ENCODE data around the gene HDAC4.

HDAC4 gene

GRCh38 chr2:239331560-239331959, 69.3 kb downstream of the HDAC4 start:
- no peaks in the 10 kb centered on the region for H3K9me3 ChIP-seq (ENCODE audit: insufficient read depth, low read depth, low read length)
- H3K27me3 ChIP-seq (ENCODE audit: insufficient read depth, low read length), result no peaks in the 10 kb centered on the region
- H3K4me1 ChIP-seq (ENCODE audit: insufficient read depth, low read length), result no peaks in the 10 kb centered on the region
- H3K4me3 ChIP-seq (ENCODE audit: low read length), result no peak overlapping the region
- no peaks in the 10 kb centered on the region for H3K36me3 ChIP-seq (ENCODE audit: insufficient read depth, low read depth, low read length)
- no peak overlapping the region for H3K9ac ChIP-seq (ENCODE audit: low read depth, low read length)
- no peak overlapping the region for H3K27ac ChIP-seq (ENCODE audit: low read length)

- no peaks in the 10 kb centered on the region for H3K27me3 ChIP-seq (ENCODE audit: insufficient read depth, low read length)
- no peak overlapping the region for H3K4me3 ChIP-seq (ENCODE audit: low read length)
- H3K36me3 ChIP-seq (ENCODE audit: insufficient read depth, low read depth, low read length), result no peaks in the 10 kb centered on the region
- no peaks in the 10 kb centered on the region for H3K4me1 ChIP-seq (ENCODE audit: insufficient read depth, low read length)
- H3K27ac ChIP-seq (ENCODE audit: low read length), result no peak overlapping the region
- no peak overlapping the region for H3K9ac ChIP-seq (ENCODE audit: low read depth, low read length)
- no peaks in the 10 kb centered on the region for H3K9me3 ChIP-seq (ENCODE audit: insufficient read depth, low read depth, low read length)
Measured at GRCh38 chr2:239330836-239331235, 70.0 kb downstream of the HDAC4 start.

- Histone ChIP-seq H3K27me3 (ENCODE audit: insufficient read depth, low read length) (no peaks in the 10 kb centered on the region), H3K9me3 (ENCODE audit: insufficient read depth, low read depth, low read length) (no peaks in the 10 kb centered on the region), H3K9ac (ENCODE audit: low read depth, low read length) (no peak overlapping the region; the same call in 1 of the 2 replicates), H3K27ac (ENCODE audit: low read length) (no peak overlapping the region), H3K36me3 (ENCODE audit: insufficient read depth, low read depth, low read length) (peaks cover 4% of the 10 kb centered on the region; the same call in 1 of the 2 replicates), H3K4me1 (ENCODE audit: insufficient read depth, low read length) (no peaks in the 10 kb centered on the region), H3K4me3 (ENCODE audit: low read length) (no peak overlapping the region)
Measured at GRCh38 chr2:239329972-239330572, 70.7 kb downstream of the HDAC4 start.

- no peaks in the 10 kb centered on the region for H3K9me3 ChIP-seq (ENCODE audit: insufficient read depth, low read depth, low read length)
- H3K4me3 ChIP-seq (ENCODE audit: low read length), result no peak overlapping the region
- no peak overlapping the region for H3K27ac ChIP-seq (ENCODE audit: low read length)
- peaks cover 6% of the 10 kb centered on the region; the same call in 1 of the 2 replicates for H3K36me3 ChIP-seq (ENCODE audit: insufficient read depth, low read depth, low read length)
- H3K9ac ChIP-seq (ENCODE audit: low read depth, low read length), result no peak overlapping the region
- H3K4me1 ChIP-seq (ENCODE audit: insufficient read depth, low read length), result no peaks in the 10 kb centered on the region
- H3K27me3 ChIP-seq (ENCODE audit: insufficient read depth, low read length), result no peaks in the 10 kb centered on the region
Measured at GRCh38 chr2:239329284-239329971, 71.4 kb downstream of the HDAC4 start.

- Histone ChIP-seq H3K27me3 (ENCODE audit: insufficient read depth, low read length) (no peaks in the 10 kb centered on the region), H3K27ac (ENCODE audit: low read length) (no peak overlapping the region), H3K4me3 (ENCODE audit: low read length) (no peak overlapping the region), H3K36me3 (ENCODE audit: insufficient read depth, low read depth, low read length) (peaks cover 6% of the 10 kb centered on the region; the same call in 1 of the 2 replicates), H3K9me3 (ENCODE audit: insufficient read depth, low read depth, low read length) (no peaks in the 10 kb centered on the region), H3K9ac (ENCODE audit: low read depth, low read length) (no peak overlapping the region), H3K4me1 (ENCODE audit: insufficient read depth, low read length) (no peaks in the 10 kb centered on the region)
Measured at GRCh38 chr2:239328351-239329191, 72.2 kb downstream of the HDAC4 start.

- H3K4me1 ChIP-seq (ENCODE audit: insufficient read depth, low read length), result no peaks in the 10 kb centered on the region
- no peak overlapping the region for H3K27ac ChIP-seq (ENCODE audit: low read length)
- H3K4me3 ChIP-seq (ENCODE audit: low read length), result no peak overlapping the region
Measured at GRCh38 chr2:239327536-239328350, 73.1 kb downstream of the HDAC4 start.

GRCh38 chr2:239326831-239327535, 73.8 kb downstream of the HDAC4 start:
- Histone ChIP-seq H3K9me3 (ENCODE audit: insufficient read depth, low read depth, low read length) (no peaks in the 10 kb centered on the region), H3K4me1 (ENCODE audit: insufficient read depth, low read length) (no peaks in the 10 kb centered on the region), H3K27me3 (ENCODE audit: insufficient read depth, low read length) (no peaks in the 10 kb centered on the region), H3K27ac (ENCODE audit: low read length) (no peak overlapping the region), H3K4me3 (ENCODE audit: low read length) (no peak overlapping the region), H3K36me3 (ENCODE audit: insufficient read depth, low read depth, low read length) (peaks cover 6% of the 10 kb centered on the region; the same call in 1 of the 2 replicates), H3K9ac (ENCODE audit: low read depth, low read length) (no peak overlapping the region)

More at GRCh38 chr2:239327536-239328350, 73.1 kb downstream of the HDAC4 start:
- H3K27me3 ChIP-seq (ENCODE audit: insufficient read depth, low read length), result no peaks in the 10 kb centered on the region
- H3K36me3 ChIP-seq (ENCODE audit: insufficient read depth, low read depth, low read length), result peaks cover 6% of the 10 kb centered on the region; the same call in 1 of the 2 replicates
- no peak overlapping the region for H3K9ac ChIP-seq (ENCODE audit: low read depth, low read length)
- no peaks in the 10 kb centered on the region for H3K9me3 ChIP-seq (ENCODE audit: insufficient read depth, low read depth, low read length)

GRCh38 chr2:239324456-239324855, 76.4 kb downstream of the HDAC4 start:
- no peak overlapping the region for H3K27ac ChIP-seq (ENCODE audit: low read length)
- no peak overlapping the region for H3K4me3 ChIP-seq (ENCODE audit: low read length)
- no peaks in the 10 kb centered on the region for H3K27me3 ChIP-seq (ENCODE audit: insufficient read depth, low read length)
- H3K36me3 ChIP-seq (ENCODE audit: insufficient read depth, low read depth, low read length), result peaks cover 6% of the 10 kb centered on the region; the same call in 1 of the 2 replicates
- H3K4me1 ChIP-seq (ENCODE audit: insufficient read depth, low read length), result no peaks in the 10 kb centered on the region
- H3K9ac ChIP-seq (ENCODE audit: low read depth, low read length), result no peak overlapping the region
- no peaks in the 10 kb centered on the region for H3K9me3 ChIP-seq (ENCODE audit: insufficient read depth, low read depth, low read length)

GRCh38 chr2:239323447-239323846, 77.4 kb downstream of the HDAC4 start:
- Histone ChIP-seq H3K4me1 (ENCODE audit: insufficient read depth, low read length) (no peaks in the 10 kb centered on the region; the same call in 1 of the 2 replicates), H3K9ac (ENCODE audit: low read depth, low read length) (no peak overlapping the region)

GRCh38 chr2:239322416-239323086, 78.3 kb downstream of the HDAC4 start:
- Histone ChIP-seq H3K4me1 (ENCODE audit: insufficient read depth, low read length) (no peaks in the 10 kb centered on the region; the same call in 1 of the 2 replicates), H3K4me3 (ENCODE audit: low read length) (no peak overlapping the region), H3K27me3 (ENCODE audit: insufficient read depth, low read length) (no peaks in the 10 kb centered on the region), H3K36me3 (ENCODE audit: insufficient read depth, low read depth, low read length) (peaks cover 6% of the 10 kb centered on the region; the same call in 1 of the 2 replicates), H3K27ac (ENCODE audit: low read length) (no peak overlapping the region), H3K9ac (ENCODE audit: low read depth, low read length) (no peak overlapping the region), H3K9me3 (ENCODE audit: insufficient read depth, low read depth, low read length) (no peaks in the 10 kb centered on the region)

More at GRCh38 chr2:239323447-239323846, 77.4 kb downstream of the HDAC4 start:
- Histone ChIP-seq H3K4me3 (ENCODE audit: low read length) (no peak overlapping the region), H3K9me3 (ENCODE audit: insufficient read depth, low read depth, low read length) (no peaks in the 10 kb centered on the region), H3K27ac (ENCODE audit: low read length) (no peak overlapping the region), H3K27me3 (ENCODE audit: insufficient read depth, low read length) (no peaks in the 10 kb centered on the region), H3K36me3 (ENCODE audit: insufficient read depth, low read depth, low read length) (peaks cover 6% of the 10 kb centered on the region; the same call in 1 of the 2 replicates)

Measured in iPS-20b (cell line).